ENCODE data around the gene ASIC3.

ASIC3 gene

GRCh38 chr7:151047976-151048815 lies at the start of gene ASIC3:
Gene ASIC3, plus strand, starts transcription at chr7:151048531. Its CDS starts 355 bp downstream, at chr7:151048886.
- Histone ChIP-seq H3K27ac (ENCODE audit: low read length) (no peak within 1 kb of the TSS), H3K9me2 (replicated peaks; ENCODE audit: insufficient read depth, low read length) (no peaks in the 10 kb centered on the region), H2AFZ (ENCODE audit: low read length) (no peak within 1 kb of the TSS), H3K36me3 (replicated peaks; ENCODE audit: insufficient read depth, low read length) (no peaks in the 10 kb centered on the region), H3K4me3 (ENCODE audit: low read length) (no peak within 1 kb of the TSS), H3K27me3 (replicated peaks; ENCODE audit: insufficient read depth, low read length) (peaks cover 18% of the 10 kb centered on the region), H3K4me2 (ENCODE audit: low read depth, low read length) (no peak within 1 kb of the TSS), H3F3A (ENCODE audit: insufficient read depth, low read length) (no peaks in the 10 kb centered on the region), H3K9me3 (replicated peaks; ENCODE audit: insufficient read depth, low read length) (no peaks in the 10 kb centered on the region), H3K9ac (ENCODE audit: low read length) (no peak within 1 kb of the TSS), H4K20me1 (ENCODE audit: insufficient read depth, low read length) (no peaks in the 10 kb centered on the region), H3K4me1 (ENCODE audit: low read length) (no peaks in the 10 kb centered on the region), H3K79me2 (ENCODE audit: low read length) (no peaks in the 10 kb centered on the region)
- DNase-seq, result no peak
- no peak for TF ChIP-seq EZH2phosphoT487 (IDR thresholded peaks at IDR 0.05; ENCODE audit: low read length)
- no peak for TF ChIP-seq EZH2 (optimal IDR thresholded peaks at IDR 0.05; ENCODE audit: low read depth, low read length)
- TF ChIP-seq, protein P1, sequence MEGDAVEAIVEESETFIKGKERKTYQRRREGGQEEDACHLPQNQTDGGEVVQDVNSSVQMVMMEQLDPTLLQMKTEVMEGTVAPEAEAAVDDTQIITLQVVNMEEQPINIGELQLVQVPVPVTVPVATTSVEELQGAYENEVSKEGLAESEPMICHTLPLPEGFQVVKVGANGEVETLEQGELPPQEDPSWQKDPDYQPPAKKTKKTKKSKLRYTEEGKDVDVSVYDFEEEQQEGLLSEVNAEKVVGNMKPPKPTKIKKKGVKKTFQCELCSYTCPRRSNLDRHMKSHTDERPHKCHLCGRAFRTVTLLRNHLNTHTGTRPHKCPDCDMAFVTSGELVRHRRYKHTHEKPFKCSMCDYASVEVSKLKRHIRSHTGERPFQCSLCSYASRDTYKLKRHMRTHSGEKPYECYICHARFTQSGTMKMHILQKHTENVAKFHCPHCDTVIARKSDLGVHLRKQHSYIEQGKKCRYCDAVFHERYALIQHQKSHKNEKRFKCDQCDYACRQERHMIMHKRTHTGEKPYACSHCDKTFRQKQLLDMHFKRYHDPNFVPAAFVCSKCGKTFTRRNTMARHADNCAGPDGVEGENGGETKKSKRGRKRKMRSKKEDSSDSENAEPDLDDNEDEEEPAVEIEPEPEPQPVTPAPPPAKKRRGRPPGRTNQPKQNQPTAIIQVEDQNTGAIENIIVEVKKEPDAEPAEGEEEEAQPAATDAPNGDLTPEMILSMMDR (IDR thresholded peaks at IDR 0.05; ENCODE audit: low read length), result no peak

DNA sequence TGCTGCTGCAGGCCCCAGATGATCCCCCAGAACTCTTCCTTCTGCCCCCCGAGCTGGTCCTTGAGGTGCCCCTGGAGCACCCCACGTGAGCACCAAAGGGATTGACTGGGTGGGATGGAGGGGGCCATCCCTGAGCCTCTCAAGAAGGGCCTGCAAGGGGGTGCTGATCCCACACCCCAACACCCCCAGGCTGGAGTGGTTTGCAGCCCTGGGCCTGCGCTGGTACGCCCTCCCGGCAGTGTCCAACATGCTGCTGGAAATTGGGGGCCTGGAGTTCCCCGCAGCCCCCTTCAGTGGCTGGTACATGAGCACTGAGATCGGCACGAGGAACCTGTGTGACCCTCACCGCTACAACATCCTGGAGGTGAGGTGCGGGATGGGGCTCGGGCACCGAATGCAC lies 49.3 kb upstream of the ASIC3 start:
- DNase-seq, result no peak

DNA sequence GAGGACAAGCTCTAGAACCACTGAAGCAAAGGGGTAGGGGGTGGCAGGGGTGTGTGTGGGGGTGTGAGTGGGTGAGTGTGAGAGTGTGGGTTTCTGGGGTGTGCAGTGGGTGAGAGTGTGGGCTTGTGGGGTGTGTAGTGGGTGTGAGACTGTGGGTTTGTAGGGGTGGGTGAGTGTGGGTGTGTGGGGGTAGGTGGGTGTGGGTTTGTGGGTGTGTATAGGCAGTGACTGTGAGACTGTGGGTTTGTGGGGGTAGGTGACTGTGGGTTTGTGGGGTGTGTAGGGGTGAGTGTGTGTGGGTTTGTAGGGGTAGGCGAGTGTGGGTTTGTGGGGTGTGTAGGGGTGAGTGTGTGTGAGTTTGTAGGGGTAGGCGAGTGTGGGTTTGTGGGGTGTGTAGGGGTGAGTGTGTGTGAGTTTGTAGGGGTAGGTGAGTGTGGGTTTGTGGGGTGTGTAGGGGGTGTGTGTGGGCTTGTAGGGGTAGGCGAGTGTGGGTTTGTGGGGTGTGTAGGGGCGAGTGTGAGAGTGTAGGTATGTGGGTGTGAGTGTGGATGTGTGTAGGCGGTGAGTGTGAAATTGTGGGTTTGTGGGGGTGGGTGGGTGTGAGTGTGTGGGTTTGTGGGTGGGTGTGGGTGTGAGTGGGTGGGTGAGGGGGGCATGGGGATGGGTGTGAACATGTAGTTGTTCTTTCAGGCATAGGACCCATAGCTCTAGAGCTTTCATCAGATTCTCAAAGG lies 48.7 kb upstream of the ASIC3 start:
- no peak overlapping the region for H3K27ac ChIP-seq (ENCODE audit: low read length)
- H3K79me2 ChIP-seq (ENCODE audit: low read length), result no peaks in the 10 kb centered on the region
- no peaks in the 10 kb centered on the region for H3K9me3 ChIP-seq (replicated peaks; ENCODE audit: insufficient read depth, low read length)
- H4K20me1 ChIP-seq (ENCODE audit: insufficient read depth, low read length), result no peaks in the 10 kb centered on the region
- H3K27me3 ChIP-seq (replicated peaks; ENCODE audit: insufficient read depth, low read length), result peaks cover 15% of the 10 kb centered on the region
- H3K4me3 ChIP-seq (ENCODE audit: low read length), result no peak overlapping the region
- no peak for TF ChIP-seq EZH2 (optimal IDR thresholded peaks at IDR 0.05; ENCODE audit: low read depth, low read length)
- TF ChIP-seq, protein P1 (IDR thresholded peaks at IDR 0.05; ENCODE audit: low read length), result no peak
- no peak for TF ChIP-seq EZH2phosphoT487 (IDR thresholded peaks at IDR 0.05; ENCODE audit: low read length)
- no peak overlapping the region for H2AFZ ChIP-seq (ENCODE audit: low read length)
- no peak overlapping the region for H3K4me2 ChIP-seq (ENCODE audit: low read depth, low read length)
- no peaks in the 10 kb centered on the region for H3K4me1 ChIP-seq (ENCODE audit: low read length)
- H3K9me2 ChIP-seq (replicated peaks; ENCODE audit: insufficient read depth, low read length), result no peaks in the 10 kb centered on the region
- H3K36me3 ChIP-seq (replicated peaks; ENCODE audit: insufficient read depth, low read length), result no peaks in the 10 kb centered on the region
- no peak overlapping the region for H3K9ac ChIP-seq (ENCODE audit: low read length)
- no peak for DNase-seq
- no peaks in the 10 kb centered on the region for H3F3A ChIP-seq (ENCODE audit: insufficient read depth, low read length)

More for the DNA sequence above, 49.3 kb upstream of the ASIC3 start:
- Histone ChIP-seq H4K20me1 (ENCODE audit: insufficient read depth, low read length) (no peaks in the 10 kb centered on the region), H3K9me3 (replicated peaks; ENCODE audit: insufficient read depth, low read length) (no peaks in the 10 kb centered on the region), H3K36me3 (replicated peaks; ENCODE audit: insufficient read depth, low read length) (no peaks in the 10 kb centered on the region), H3K4me2 (ENCODE audit: low read depth, low read length) (no peak overlapping the region), H3K27me3 (replicated peaks; ENCODE audit: insufficient read depth, low read length) (peaks cover 15% of the 10 kb centered on the region), H2AFZ (ENCODE audit: low read length) (no peak overlapping the region), H3K79me2 (ENCODE audit: low read length) (no peaks in the 10 kb centered on the region), H3K4me1 (ENCODE audit: low read length) (no peaks in the 10 kb centered on the region), H3F3A (ENCODE audit: insufficient read depth, low read length) (no peaks in the 10 kb centered on the region), H3K27ac (ENCODE audit: low read length) (no peak overlapping the region), H3K9me2 (replicated peaks; ENCODE audit: insufficient read depth, low read length) (no peaks in the 10 kb centered on the region), H3K4me3 (ENCODE audit: low read length) (no peak overlapping the region), H3K9ac (ENCODE audit: low read length) (no peak overlapping the region)
- no peak for TF ChIP-seq EZH2 (optimal IDR thresholded peaks at IDR 0.05; ENCODE audit: low read depth, low read length)
- TF ChIP-seq, protein P1 (IDR thresholded peaks at IDR 0.05; ENCODE audit: low read length), result no peak
- no peak for TF ChIP-seq EZH2phosphoT487 (IDR thresholded peaks at IDR 0.05; ENCODE audit: low read length)

All from MM.1S (cell line).